DLD1 (cell line): ENCODE measurements around the gene FKBP4.
"Not testable (repeated sequence)": the region's sequence is repeated elsewhere in the genome, so short reads cannot be mapped to it uniquely, and the experiment has no call there.

Source experiments
- in situ Hi-C: cut with HindIII; loops from 2 replicates; pipeline ENCODE4 v1.10.0; 2017; ENCODE audit warnings: low sequenced_read_pairs

Gene FKBP4

GRCh38 chr12:2794736-2795289 is at the start of gene FKBP4:
Gene FKBP4, plus strand, starts transcription at chr12:2794970. Its CDS starts 170 bp downstream, at chr12:2795140.
- in situ Hi-C loops = no loop called here

GRCh38 chr12:2745655-2746054 is 49.1 kb upstream of the FKBP4 start:
- in situ Hi-C loops = no loop called here

- in situ Hi-C loops = no loop called here
These were observed 45.2 kb upstream of the FKBP4 start for GRCh38 chr12:2749580-2749979.

GRCh38 chr12:2750185-2750584 is 44.6 kb upstream of the FKBP4 start:
- in situ Hi-C loops = no loop called here

GRCh38 chr12:2751230-2751629 is 43.5 kb upstream of the FKBP4 start:
- in situ Hi-C loops = no loop called here

GRCh38 chr12:2751686-2752085 is 43.1 kb upstream of the FKBP4 start:
- in situ Hi-C loops = no loop called here

GRCh38 chr12:2752676-2753371 is 41.9 kb upstream of the FKBP4 start:
- in situ Hi-C loops = no loop called here

GRCh38 chr12:2753536-2753935 is 41.2 kb upstream of the FKBP4 start:
- in situ Hi-C loops = no loop called here

- in situ Hi-C loops = no loop called here
These were observed 40.6 kb upstream of the FKBP4 start for GRCh38 chr12:2754208-2754607.

GRCh38 chr12:2756756-2757155 is 38.0 kb upstream of the FKBP4 start:
- in situ Hi-C loops = no loop called here

GRCh38 chr12:2759733-2760132 is 35.0 kb upstream of the FKBP4 start:
- in situ Hi-C loops = no loop called here

- in situ Hi-C loops = no loop called here
These were observed 30.4 kb upstream of the FKBP4 start for GRCh38 chr12:2764398-2764797.

GRCh38 chr12:2765052-2765451 is 29.7 kb upstream of the FKBP4 start:
- in situ Hi-C loops = no loop called here

GRCh38 chr12:2765608-2766007 is 29.2 kb upstream of the FKBP4 start:
- in situ Hi-C loops = no loop called here

- in situ Hi-C loops = no loop called here
These were observed 26.4 kb upstream of the FKBP4 start for GRCh38 chr12:2768224-2768961.

- in situ Hi-C loops = no loop called here
These were observed 24.8 kb upstream of the FKBP4 start for GRCh38 chr12:2769866-2770533.

- in situ Hi-C loops = not testable (repeated sequence)
These were observed 24.2 kb upstream of the FKBP4 start for GRCh38 chr12:2770544-2770943.

GRCh38 chr12:2772370-2772769 is 22.4 kb upstream of the FKBP4 start:
- in situ Hi-C loops = no loop called here

- in situ Hi-C loops = no loop called here
These were observed 21.4 kb upstream of the FKBP4 start for GRCh38 chr12:2773199-2773875.

GRCh38 chr12:2775431-2775830 is 19.3 kb upstream of the FKBP4 start:
- in situ Hi-C loops = no loop called here
